Activated T-cell treated with anti-CD3 and anti-CD28 coated beads for 24 hours (primary cell): ENCODE measurements around the gene RAX.

Source experiments
- DNase-seq: peaks from one replicate; pipeline ENCODE4 v3.0.0-alpha.2; 2020; ENCODE audit warnings: low read depth

RAX gene

DNA sequence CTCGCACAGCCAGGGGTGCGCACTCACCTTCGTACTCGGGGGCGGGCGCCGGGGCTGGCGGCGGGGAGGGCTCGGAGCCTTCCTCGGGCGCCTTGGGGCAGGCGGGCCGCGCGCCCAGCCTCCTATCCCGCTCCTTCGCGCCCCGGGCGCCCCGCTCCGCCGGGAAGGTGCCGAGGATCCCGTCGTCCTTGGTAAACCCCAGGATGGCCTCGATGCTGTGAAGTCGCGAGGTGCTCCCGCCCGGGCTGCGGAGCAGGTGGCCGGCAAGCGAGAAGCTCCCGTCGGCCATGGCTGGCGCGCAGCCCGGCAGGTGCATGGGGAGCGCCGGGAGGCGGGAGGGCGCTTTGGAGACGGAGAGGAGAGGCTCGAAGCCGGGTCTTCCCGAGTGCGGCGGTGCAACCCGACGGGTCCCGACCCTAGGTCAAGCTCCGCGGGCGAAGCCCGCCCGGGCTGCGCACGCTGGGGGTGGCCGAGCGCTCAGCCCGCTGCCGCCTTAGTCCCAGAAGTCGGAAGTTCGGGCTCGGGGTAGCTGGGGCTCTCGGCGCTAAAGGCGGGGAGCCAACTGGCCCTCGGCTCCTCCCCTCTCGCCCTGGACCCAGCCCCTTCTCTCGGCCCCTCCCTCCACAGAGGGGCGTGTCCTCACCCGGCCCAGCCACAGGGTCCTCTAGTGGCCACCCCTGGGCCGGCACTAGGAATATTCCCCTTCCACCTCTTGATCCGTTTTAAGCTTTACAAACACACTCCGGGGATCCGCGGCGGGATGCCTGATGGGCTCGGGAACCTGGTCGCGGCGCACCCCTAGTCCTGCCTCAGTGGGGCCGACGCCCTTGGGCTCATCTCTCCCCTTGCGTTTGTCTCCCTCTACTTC lies at the start of gene RAX:
Gene RAX, minus strand, starts transcription at position 564 of the 868 bp plus-strand sequence. Its CDS starts 248 bp downstream, at position 316.
- no peak for DNase-seq

DNA sequence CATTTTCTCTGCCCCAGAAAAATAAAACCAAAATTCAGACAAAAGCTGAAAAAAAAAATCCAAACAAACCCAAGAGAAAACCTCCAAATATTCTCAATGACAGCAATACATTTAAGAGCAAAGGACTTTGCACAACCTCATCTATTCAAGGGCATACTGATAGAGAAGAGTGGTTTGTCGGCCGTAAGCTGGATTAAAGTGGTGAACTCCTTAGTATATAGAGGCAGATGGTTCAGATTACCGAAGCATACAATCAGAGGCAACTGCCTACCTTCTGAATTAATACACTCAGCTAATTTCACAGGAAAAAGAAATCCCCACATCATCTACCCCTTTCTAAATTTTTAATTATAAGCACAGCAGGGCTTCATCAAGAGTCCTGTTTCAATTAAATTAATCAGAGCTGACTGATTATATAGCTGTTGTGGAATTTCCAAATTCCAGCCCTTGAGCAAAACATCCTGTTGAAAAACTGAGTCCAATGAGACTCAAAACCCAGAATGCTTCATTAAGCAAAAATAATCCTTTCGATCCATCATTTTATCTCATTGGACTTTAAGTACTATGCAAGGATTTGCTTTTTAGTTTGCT lies 45.3 kb upstream of the RAX start, which contains the start of gene CPLX4:
Gene CPLX4, minus strand, starts transcription at position 190 of the 591 bp plus-strand sequence. Its CDS starts 187 bp downstream, at position 3.
- no peak for DNase-seq

DNA sequence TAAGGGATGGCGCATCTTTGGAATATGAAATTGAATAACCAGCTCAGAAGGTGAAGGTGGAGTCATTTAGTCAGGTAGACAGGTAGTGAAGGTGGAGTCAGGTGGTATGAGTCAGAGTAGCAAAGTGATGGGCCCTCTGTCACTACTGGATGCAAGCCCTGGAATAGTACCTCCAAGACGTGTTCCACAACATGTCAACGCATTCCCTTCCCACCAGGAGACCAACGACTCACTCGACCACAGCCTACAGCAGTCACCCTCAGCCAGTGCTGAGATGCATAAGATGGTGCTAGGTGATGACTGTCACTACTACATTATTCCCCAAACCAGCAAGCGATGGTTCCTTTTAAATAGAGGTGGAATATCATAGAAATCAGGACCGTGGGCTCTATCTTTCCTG lies 38.4 kb upstream of the RAX start:
- no peak for DNase-seq

DNA sequence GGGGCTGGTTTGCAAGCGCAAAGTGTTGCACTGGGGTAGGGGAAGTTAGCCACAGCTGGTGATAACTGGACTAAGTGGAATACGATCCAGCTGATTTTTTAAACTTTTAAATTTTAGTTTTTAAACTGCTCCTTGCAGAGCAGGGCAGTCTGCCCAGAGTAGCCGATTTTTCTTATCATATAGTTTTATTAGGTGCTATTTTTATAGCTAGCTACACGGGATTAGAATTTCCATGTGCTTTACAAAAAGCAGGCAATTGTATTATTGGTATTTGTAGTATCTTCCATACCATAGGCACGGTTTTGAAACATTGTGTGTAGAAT lies 35.6 kb upstream of the RAX start:
- DNase-seq, result no peak

DNA sequence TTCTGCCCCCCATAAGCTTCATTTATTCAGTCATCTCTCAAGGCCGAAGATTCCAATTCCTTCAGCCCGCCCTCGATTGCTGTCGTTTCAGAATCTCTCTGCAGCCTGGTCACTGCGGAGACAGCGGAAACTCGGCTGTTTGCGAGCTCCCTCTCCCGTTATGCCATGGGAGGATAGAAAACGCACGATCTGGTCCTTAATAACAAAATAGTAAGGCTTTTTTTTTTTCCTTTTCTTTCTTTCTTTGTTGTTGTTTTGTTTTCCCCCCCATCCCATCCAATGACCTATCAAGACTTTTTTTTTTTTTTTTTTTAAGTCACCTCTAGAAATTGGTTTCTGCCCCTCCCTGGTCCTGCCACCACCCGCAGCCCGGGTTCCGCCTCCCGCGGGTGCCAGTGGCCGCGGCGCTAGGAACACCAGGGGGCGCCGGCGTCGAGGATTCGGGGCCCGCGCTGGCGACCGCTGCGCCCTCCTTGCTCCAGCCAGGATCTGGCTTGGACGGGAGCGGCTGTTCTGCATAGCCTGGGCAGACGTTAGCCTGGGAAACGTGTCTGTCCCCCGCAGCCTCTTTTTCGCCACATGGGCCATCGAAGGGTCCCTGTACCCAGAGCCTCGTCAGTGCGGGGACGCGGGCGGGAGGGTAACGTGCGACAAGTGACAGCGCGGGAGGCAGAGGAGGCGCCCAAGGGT lies 35.1 kb upstream of the RAX start:
- DNase-seq, result peak; percentile 64

DNA sequence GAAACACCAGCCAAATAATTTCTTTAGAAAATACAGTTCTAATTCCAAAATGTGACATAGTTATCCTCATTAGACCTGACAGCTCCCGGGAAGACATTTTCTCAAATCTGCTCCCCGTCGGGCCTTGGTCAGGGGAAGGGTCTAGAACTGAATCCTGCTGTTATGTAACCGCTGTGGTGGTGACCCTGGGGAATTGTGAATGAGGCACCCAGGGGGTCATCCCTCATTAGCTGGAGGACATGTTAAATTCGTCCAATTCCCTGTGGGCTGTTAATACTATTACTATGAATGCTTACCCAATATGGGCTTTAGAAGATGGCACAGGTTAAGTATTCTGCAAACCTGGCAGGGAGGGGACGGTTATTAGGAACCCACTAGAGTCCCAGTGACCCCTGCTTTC lies 33.4 kb upstream of the RAX start:
- no peak for DNase-seq

DNA sequence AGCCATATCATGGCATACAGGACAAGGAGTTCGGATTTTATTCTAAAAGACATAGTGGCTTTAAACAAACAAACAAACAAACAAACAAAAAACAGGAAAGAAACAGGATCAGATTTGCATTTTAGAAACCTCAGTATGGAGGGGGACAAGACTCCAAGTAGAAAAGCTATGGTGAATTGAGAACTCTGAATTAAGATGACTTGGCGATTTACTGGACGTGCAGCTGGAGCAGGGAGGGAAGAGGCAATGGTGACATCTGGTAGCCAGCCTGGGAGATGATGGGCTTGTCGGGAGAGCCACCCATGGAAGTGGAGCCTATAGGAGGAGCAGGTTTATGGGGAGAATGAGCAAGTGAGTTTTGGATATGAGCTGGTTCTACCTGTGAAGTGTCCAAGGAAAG lies 32.0 kb upstream of the RAX start:
- DNase-seq, result no peak

DNA sequence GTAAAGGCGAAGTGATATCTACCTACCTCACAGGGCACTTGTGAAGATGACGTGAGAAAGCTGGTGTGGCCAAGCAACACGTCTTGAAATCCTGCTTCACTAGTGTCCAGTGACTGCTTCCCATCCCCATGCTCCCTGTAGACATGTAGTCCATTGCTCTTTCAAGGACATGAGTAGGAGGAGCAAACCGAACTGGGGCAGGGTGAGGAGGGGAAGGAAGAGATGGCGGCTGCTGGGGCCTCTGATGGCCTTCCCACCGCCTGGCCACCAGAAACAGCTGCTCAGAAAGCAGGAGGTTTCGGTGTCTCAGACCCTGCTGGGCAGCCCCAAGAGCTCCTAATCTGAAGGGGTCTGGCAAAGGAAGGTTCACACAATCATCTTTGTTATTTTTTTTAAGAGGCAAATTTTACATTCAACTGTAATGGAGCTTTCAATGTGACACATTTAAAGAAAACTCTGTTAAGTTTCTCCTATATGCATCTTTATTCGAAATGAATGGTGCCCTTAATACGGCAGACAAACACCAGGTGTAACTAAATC lies 30.5 kb upstream of the RAX start:
- DNase-seq, result no peak

DNA sequence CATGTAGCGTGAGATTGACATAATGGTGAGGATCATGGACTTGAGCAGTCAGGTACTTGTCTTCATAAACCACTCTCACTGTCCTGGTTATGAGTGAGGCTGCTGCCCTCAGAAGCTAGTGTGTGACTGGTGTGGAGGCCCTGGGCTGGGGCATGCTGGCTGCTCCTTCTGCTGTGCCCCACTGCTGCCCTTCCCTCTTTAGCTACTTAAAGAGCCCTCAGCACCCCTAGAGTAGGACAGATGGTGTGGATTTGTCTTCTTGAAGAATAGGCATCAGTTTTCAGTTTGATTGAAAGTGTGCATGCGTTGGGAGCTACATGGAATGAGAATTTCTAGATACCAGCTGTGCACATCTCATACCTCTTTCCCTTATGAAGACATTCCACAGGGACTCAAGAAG lies 29.8 kb upstream of the RAX start:
- no peak for DNase-seq

DNA sequence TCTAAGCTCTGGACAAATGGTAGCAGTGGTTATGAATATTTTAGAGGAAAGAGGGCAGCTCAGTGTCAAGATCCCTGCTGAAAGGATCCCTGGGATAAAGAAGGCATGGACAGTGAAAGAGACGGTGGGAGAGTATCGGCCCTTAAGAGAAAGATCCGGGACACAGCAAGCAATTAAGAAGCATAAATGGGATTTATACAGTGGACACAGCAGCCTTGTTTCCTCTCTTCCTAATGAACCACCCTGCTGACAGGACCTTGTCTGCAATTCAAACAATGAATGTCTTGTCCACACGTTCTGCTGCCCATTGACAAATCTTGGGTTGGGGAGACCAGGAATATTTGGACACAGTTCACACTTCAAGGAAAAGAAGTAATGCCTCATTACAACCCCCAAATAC lies 28.7 kb upstream of the RAX start:
- no peak for DNase-seq

DNA sequence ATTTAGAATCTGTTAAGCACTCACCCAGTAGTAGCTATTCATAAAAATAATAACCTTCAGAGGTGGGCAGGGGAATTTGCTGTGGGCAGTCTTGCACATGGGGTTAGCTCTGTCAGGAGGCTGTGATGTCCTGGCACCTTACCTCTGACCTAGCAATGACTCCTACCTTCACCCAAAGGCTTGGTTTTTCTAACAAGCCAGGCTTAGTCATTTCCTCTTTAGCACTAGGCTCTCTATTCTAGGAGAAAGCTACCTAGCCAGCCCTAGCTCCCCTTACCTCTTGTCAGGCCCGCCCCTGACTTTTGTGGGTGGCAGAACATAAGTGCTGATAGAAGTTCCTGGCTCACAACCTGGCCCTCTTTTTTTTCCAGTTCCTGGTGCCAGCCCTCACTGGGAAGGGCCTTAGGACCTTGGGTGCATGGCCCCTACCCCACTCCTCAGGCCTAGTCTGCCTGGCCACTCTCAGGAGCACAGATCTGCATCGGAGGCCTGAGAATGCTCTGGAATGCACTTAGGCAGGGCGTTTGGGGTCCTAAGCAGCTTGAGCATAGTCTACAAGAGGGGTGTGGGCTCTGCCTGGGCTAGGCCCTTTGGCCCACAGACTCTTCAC lies 27.5 kb upstream of the RAX start:
- no peak for DNase-seq

DNA sequence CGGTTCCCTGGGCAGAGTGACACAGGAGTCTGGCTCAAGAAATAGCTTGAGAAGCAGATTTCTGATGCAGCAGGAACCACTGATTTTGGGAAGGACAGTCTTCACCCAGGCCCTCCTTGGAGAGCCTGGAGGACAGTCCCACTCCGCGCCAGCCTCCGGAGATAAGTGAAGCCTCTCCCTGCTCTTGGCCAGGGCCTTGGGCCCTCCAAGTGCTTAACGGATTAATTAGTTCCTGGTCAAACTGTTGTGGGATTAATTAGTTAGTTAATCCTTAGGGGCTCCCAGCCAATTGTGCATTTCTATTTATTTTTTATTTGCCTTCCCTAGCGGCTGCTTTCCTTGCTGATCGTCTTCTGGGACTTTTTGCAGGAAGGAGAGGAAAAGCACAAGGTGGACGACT lies 25.6 kb upstream of the RAX start:
- DNase-seq, result no peak

DNA sequence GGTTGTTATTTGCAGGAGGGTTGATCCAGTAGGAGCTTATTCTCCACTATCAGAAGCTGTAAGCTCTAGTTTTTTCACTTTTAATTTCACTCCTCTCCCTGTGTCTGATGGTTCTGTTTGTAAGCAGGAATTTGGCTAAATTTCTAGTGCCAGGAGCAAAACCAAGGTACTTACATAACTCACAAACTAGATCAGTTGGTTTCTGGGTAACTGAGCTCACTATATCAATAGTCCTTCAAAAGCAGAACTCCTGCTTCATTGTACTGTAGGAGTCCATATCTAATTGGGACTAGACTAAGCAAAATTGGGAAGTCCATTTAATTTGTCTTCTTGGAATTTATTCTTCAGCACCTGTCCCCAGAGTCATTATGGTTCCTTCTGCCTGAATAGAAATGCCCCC lies 20.1 kb upstream of the RAX start:
- DNase-seq, result no peak

DNA sequence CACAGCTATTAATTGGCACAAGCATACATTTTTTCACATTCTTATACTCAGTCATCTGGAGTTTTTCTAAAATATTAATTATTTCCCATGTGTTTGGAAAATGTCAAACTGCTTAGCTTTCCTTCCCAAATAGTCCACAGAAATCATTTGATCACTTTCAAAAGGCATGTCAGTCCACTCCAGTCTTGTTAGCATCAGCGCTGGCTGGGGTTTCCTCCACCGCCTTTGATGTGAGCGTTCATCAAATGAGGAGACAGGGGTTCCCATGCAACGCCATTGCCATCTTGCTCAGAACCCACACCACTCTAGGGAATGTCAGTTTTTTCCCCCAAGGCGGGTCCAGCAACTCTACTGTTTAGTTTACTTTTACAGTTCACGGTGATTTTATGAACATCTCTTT lies 13.1 kb upstream of the RAX start:
- DNase-seq, result no peak

DNA sequence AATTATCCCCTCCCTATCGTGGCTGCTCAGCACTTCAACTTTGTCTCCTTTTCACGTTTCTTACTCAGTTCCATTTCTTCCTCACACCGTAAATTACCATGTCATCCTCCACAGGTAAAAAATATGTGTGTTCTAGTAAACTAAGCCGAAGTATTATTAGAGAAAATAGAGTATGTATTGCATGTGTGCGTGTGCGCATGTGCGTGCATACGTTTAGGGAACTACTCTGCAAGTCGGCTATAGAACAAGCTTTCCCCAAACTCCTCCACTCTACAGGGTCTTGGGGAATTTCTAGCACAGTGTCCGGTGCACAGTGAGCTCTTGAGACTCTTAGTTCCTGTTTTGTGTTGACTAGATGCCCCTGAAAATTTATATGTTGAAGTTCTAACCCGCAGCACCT lies 9.1 kb upstream of the RAX start:
- no peak for DNase-seq

DNA sequence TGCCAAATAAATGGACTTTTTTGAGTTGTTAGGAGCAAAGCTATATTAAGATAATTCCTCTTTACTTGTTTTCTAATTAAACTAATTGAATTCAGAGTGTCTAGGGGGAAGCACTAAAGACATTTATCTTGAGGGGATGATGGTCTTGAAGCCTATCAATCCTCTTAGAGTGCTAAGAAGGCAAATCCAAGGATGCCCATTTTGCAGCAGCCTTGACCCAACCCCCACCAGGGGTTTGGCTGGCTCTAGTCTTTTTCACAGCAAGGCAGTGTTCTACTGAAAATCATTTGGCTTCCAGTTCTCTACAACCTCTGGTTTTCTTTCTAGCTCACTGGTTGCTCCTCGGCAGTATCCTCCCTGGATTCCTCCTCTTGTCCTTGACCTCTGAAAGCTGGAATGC lies 6.5 kb upstream of the RAX start:
- DNase-seq, result no peak

DNA sequence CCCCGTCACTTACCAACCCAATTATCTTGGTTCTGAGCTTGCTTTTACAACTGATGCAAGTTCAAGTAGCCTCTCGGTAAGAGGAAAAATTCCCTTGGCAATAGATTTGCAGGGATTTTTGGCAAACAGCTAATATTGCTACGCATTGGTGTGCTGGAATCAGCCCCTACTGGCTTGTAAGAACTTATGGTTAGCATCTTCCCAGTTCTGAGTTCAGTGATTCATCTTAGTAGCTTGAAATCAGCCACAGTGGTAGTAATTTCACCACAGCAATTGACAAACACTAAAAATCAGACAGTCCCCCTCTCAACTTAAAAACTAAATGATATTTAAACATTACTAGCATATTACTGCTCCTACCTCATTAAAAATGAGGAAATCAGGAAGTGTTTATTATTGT lies 5.9 kb upstream of the RAX start:
- DNase-seq, result no peak

DNA sequence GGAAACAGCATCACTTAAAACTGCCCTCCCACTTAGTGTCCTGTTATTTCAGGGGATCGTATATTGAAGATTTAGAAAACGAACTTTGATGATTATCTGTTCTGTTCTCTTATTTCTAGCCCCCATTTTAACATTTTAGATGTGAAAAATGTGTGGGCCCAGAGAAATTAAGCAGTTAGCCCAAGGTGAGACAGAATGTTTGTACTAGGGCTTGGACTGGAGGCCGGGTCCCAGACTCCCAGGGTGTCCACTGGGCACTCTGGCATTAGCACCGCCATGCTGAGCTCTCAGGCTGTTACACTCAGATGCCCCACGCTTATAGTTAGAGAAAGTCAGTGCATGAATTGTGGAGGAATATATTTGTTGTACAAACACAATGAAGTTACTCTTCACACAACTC lies 5.5 kb upstream of the RAX start:
- DNase-seq, result no peak

DNA sequence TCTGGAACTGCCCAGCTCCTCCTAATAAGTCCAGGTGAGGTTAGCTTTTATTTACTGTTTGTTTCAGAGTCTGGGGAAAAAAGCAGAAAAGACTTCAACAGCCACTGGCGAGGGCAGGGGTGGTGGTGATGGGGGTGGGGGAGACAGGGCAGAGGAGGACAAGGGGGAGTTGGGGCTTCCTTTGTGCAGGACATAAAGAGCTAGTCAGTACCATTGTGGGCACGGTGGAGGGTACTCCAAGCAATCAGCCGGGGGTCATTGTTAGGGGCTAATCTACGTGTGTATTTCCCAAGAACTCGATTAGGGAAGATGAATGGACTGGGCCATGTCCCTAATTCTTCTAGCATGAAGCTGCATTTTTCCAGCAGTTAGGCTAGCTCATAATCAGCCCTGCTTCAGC lies 2.8 kb upstream of the RAX start:
- DNase-seq, result no peak

DNA sequence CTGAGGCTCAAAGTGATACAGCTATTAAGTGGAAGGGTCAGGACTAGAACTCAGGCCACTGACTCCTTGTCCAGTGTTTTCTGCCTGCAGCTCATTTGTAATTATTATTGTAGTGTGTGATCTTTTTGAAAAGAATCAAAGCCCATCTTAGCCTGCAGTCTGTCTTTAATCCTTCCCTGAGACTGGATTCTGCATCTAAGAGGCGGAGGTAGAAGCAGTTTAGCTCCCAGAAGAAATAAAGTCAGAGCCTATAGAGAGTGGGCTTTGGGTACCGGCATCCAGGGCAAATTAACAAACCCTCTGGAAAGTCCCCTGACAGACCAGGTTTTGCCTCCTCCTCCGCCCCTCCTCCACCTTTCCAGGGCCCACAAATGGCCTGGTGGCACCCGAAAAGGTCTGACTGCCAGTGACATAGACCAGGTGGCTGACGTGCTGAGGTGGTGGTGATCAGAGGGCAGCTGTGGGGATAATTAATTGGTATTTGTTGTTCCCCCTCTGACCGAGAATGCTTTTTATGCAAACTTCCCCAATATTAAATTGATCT lies 2.2 kb upstream of the RAX start:
- no peak for DNase-seq

DNA sequence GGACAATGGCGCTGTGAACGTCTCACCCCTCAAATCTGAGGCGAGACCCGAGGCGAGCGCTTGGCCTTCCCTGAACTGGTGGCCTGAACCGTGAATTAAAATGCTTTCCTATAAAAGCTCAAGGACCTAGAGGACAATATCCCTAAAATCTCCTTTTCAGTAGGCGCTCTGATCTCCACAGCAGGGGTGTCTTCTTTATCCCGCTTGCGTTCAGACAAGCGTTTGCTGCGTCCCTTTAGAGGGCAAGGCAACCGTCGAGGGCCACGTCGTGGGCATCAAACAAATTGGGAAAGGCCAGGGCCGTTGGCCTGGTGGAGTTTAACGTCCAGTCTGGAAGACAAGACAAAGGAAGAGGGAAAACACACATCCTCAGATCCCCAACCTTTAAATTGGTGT lies 1.3 kb upstream of the RAX start:
- no peak for DNase-seq

DNA sequence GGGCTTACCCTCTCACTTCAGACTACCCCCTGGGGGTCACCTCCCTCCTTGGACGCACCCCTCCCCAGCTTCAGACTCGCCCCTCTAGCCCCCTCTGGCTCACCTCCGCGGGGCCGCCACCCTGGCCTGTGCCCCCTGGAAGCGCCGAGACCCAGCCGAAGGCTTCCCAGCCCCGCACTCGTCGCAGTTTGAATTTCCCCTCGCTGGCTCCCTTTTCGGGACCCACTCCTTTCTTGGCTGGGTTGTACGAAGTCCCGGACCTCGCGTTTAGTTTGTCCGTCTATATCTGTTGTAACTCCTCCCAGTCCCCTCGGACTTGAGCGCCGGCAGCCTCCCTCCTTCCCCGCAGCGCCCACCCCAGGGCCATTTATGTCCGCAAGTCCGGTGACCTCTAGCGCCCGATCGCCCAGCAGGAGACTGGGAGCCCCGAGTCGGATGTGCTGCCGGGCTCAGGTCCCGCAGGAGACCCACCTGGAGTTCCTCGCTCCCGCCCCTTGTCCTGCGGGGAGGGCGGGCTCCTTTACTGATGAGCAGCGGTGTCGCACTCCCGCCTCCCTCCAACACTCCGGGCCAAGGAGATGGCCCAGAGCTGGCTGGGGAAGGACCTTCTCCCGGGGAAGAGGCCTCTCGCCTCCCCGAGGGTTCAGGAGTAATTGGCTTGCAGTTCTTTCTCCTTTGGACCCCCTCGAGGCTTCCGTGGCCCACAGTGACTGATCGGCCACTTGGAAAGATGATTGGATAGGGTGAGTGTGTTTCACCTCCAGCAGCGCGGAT lies 692 bp upstream of the RAX start:
- no peak for DNase-seq
